Measurements from ENCODE around the gene HOXB7. TPM values are rescaled to one million over a fixed set of nuclear protein-coding genes. Genes with fewer than 3 reads are reported as not detected.

The HOXB7 gene
- total RNA-seq, 1 donor from 2014 or later = 0.49 TPM

- peaks cover 7% of the 10 kb centered on the region for H3K4me1 Mint-ChIP-seq (ENCODE audit: low read depth)
- H3K36me3 Mint-ChIP-seq (ENCODE audit: low read depth) = peaks cover 11% of the 10 kb centered on the region
Measured at GRCh38 chr17:48563867-48564187, 47.0 kb downstream of the HOXB7 start.

GRCh38 chr17:48563385-48563838, 47.4 kb downstream of the HOXB7 start:
- Mint-ChIP-seq H3K36me3 (ENCODE audit: low read depth) (peaks cover 11% of the 10 kb centered on the region), H3K9me3 (no peaks in the 10 kb centered on the region), H3K27me3 (ENCODE audit: insufficient read depth) (peaks cover 10% of the 10 kb centered on the region), H3K27ac (no peak overlapping the region), H3K4me1 (ENCODE audit: low read depth) (peaks cover 7% of the 10 kb centered on the region), H3K4me3 (no peak overlapping the region)
- intact Hi-C loops (cut with micrococcal nuclease) = no loop called here
- DNase-seq (ENCODE audit: low spot score) = no peak

More at GRCh38 chr17:48563867-48564187, 47.0 kb downstream of the HOXB7 start:
- peaks cover 10% of the 10 kb centered on the region for H3K27me3 Mint-ChIP-seq (ENCODE audit: insufficient read depth)
- H3K9me3 Mint-ChIP-seq = no peaks in the 10 kb centered on the region
- H3K27ac Mint-ChIP-seq = no peak overlapping the region
- no peak overlapping the region for H3K4me3 Mint-ChIP-seq
- DNase-seq (ENCODE audit: low spot score) = no peak
- intact Hi-C loops (cut with micrococcal nuclease) = no loop called here

- peaks cover 12% of the 10 kb centered on the region for H3K27me3 Mint-ChIP-seq (ENCODE audit: insufficient read depth)
- DNase-seq (ENCODE audit: low spot score) = no peak
- H3K4me1 Mint-ChIP-seq (ENCODE audit: low read depth) = peaks cover 7% of the 10 kb centered on the region
- no peak overlapping the region for H3K4me3 Mint-ChIP-seq
- H3K27ac Mint-ChIP-seq = no peak overlapping the region
- H3K36me3 Mint-ChIP-seq (ENCODE audit: low read depth) = peaks cover 8% of the 10 kb centered on the region
- no peaks in the 10 kb centered on the region for H3K9me3 Mint-ChIP-seq
- intact Hi-C loops (cut with micrococcal nuclease) = no loop called here
Measured at GRCh38 chr17:48562934-48563333, 47.9 kb downstream of the HOXB7 start.

GRCh38 chr17:48561884-48562810, 48.7 kb downstream of the HOXB7 start:
- peaks cover 7% of the 10 kb centered on the region for H3K4me1 Mint-ChIP-seq (ENCODE audit: low read depth)
- peaks cover 14% of the 10 kb centered on the region for H3K27me3 Mint-ChIP-seq (ENCODE audit: insufficient read depth)
- no peaks in the 10 kb centered on the region for H3K9me3 Mint-ChIP-seq
- no peak overlapping the region for H3K4me3 Mint-ChIP-seq
- DNase-seq (ENCODE audit: low spot score) = no peak
- intact Hi-C loops (cut with micrococcal nuclease) = no loop called here
- peaks cover 8% of the 10 kb centered on the region for H3K36me3 Mint-ChIP-seq (ENCODE audit: low read depth)
- no peak overlapping the region for H3K27ac Mint-ChIP-seq

- Mint-ChIP-seq H3K36me3 (ENCODE audit: low read depth) (peaks cover 14% of the 10 kb centered on the region), H3K27ac (no peak overlapping the region), H3K4me3 (no peak overlapping the region), H3K27me3 (ENCODE audit: insufficient read depth) (peaks cover 27% of the 10 kb centered on the region), H3K9me3 (no peaks in the 10 kb centered on the region), H3K4me1 (ENCODE audit: low read depth) (peaks cover 16% of the 10 kb centered on the region)
- intact Hi-C loops (cut with micrococcal nuclease) = no loop called here
- DNase-seq (ENCODE audit: low spot score) = no peak
Measured at GRCh38 chr17:48559840-48560817, 50.7 kb downstream of the HOXB7 start.

GRCh38 chr17:48559122-48559839, 51.5 kb downstream of the HOXB7 start:
- Mint-ChIP-seq H3K27me3 (ENCODE audit: insufficient read depth) (peaks cover 27% of the 10 kb centered on the region), H3K9me3 (no peaks in the 10 kb centered on the region), H3K4me1 (ENCODE audit: low read depth) (peaks cover 19% of the 10 kb centered on the region), H3K27ac (no peak overlapping the region), H3K36me3 (ENCODE audit: low read depth) (peaks cover 11% of the 10 kb centered on the region), H3K4me3 (no peak overlapping the region)
- no peak for DNase-seq (ENCODE audit: low spot score)
- intact Hi-C loops (cut with micrococcal nuclease) = no loop called here

- intact Hi-C loops (cut with micrococcal nuclease) = no loop called here
- H3K36me3 Mint-ChIP-seq (ENCODE audit: low read depth) = peaks cover 11% of the 10 kb centered on the region
- no peaks in the 10 kb centered on the region for H3K9me3 Mint-ChIP-seq
- no peak for DNase-seq (ENCODE audit: low spot score)
- H3K4me1 Mint-ChIP-seq (ENCODE audit: low read depth) = peaks cover 19% of the 10 kb centered on the region
- H3K4me3 Mint-ChIP-seq = no peak overlapping the region
- H3K27me3 Mint-ChIP-seq (ENCODE audit: insufficient read depth) = peaks cover 27% of the 10 kb centered on the region
- H3K27ac Mint-ChIP-seq = no peak overlapping the region
Measured at GRCh38 chr17:48558831-48559121, 52.0 kb downstream of the HOXB7 start.

- intact Hi-C loops (cut with micrococcal nuclease) = no loop called here
- no peak overlapping the region for H3K27ac Mint-ChIP-seq
- H3K9me3 Mint-ChIP-seq = no peaks in the 10 kb centered on the region
- H3K4me1 Mint-ChIP-seq (ENCODE audit: low read depth) = peaks cover 19% of the 10 kb centered on the region
- H3K36me3 Mint-ChIP-seq (ENCODE audit: low read depth) = peaks cover 11% of the 10 kb centered on the region
- peaks cover 27% of the 10 kb centered on the region for H3K27me3 Mint-ChIP-seq (ENCODE audit: insufficient read depth)
- no peak for DNase-seq (ENCODE audit: low spot score)
- no peak overlapping the region for H3K4me3 Mint-ChIP-seq
Measured at GRCh38 chr17:48558057-48558830, 52.6 kb downstream of the HOXB7 start.

Other genes with a start within 250 kb of the HOXB7 start
- gene SKAP1, start 180.8 kb downstream of the HOXB7 start, total RNA-seq = 48.7 and 51.9 TPM in 2 replicates
- not detected in 2 replicates for gene HOXB1, start 80.0 kb downstream of the HOXB7 start, total RNA-seq
- 32.5 and 32.8 TPM in 2 replicates for gene HOXB2, start 65.9 kb downstream of the HOXB7 start, total RNA-seq
- gene HOXB4, start 32.7 kb downstream of the HOXB7 start, total RNA-seq = 3.8 and 4.2 TPM in 2 replicates
- 2.5 and 2.8 TPM in 2 replicates for gene HOXB3, start 20.8 kb downstream of the HOXB7 start, total RNA-seq
- gene HOXB5, start 17.2 kb downstream of the HOXB7 start, total RNA-seq = 0.10 TPM in 1 of 2 replicates, not detected in the other
- 0.71 and 0.99 TPM in 2 replicates for gene HOXB6, start 6.0 kb downstream of the HOXB7 start, total RNA-seq
- gene HOXB8, start 4.3 kb upstream of the HOXB7 start, total RNA-seq = not detected in 2 replicates
- gene HOXB9, start 15.3 kb upstream of the HOXB7 start, total RNA-seq = 0.27 and 0.39 TPM in 2 replicates
- gene PRAC1, start 111.5 kb upstream of the HOXB7 start, total RNA-seq = not detected in 2 replicates
- not detected in 2 replicates for gene PRAC2, start 112.2 kb upstream of the HOXB7 start, total RNA-seq
- not detected in 2 replicates for gene HOXB13, start 117.7 kb upstream of the HOXB7 start, total RNA-seq
- gene TTLL6, start 206.2 kb upstream of the HOXB7 start, total RNA-seq = not detected in 2 replicates
- 50.3 and 57.9 TPM in 2 replicates for gene CALCOCO2, start 220.0 kb upstream of the HOXB7 start, total RNA-seq

Measured in activated T-helper 1 cell treated with anti-CD3 and anti-CD28 coated beads, Interleukin-12 subunit alpha, Interleukin-12 subunit beta, Interleukin-2, Interleukin-4 antibody, amounts not matched to agents 30 ng/mL and 10 ng/mL and 1 ng/mL, durations not matched to agents 14 hours and 24 hours and 36 hours (primary cell).